Activated CD4-positive, alpha-beta memory T cell treated with anti-CD3 and anti-CD28 coated beads for 36 hours (primary cell): Measurements from ENCODE around the gene PRCD. TPM values are rescaled to one million over a fixed set of nuclear protein-coding genes. Genes with fewer than 3 reads are reported as not detected.
A peak's percentile ranks its signal among the peaks of the same experiment; 100 is the strongest.

Experiments
- CTCF ChIA-PET: fragments of 350-600 bp; sonication (Branson Sonifier 250); formaldehyde crosslinking; loops from one replicate; lab custom pipeline; 2021; ENCODE audit warnings: antibody characterized with exemption, inconsistent platforms; lab: Charles Lee
- POLR2A ChIA-PET: fragments of 350-600 bp; sonication (Branson Sonifier 250); formaldehyde crosslinking; loops from one replicate; lab custom pipeline; 2021; ENCODE audit warnings: antibody characterized with exemption; lab: Charles Lee
- DNase-seq: peaks from one replicate; pipeline ENCODE4 v3.0.0-alpha.2; 2020
- H3K27ac Mint-ChIP-seq: one replicate; pipeline ENCODE4 v1.8.0; 2021; ENCODE audit warnings: mixed read lengths
- H3K27me3 Mint-ChIP-seq: one replicate; pipeline ENCODE4 v1.8.0; 2021; ENCODE audit warnings: mixed read lengths
- H3K36me3 Mint-ChIP-seq: one replicate; pipeline ENCODE4 v1.8.0; 2021; ENCODE audit warnings: mixed read lengths
- H3K4me1 Mint-ChIP-seq: one replicate; pipeline ENCODE4 v1.8.0; 2021; ENCODE audit warnings: low read depth, mixed read lengths
- H3K4me3 Mint-ChIP-seq: one replicate; pipeline ENCODE4 v1.8.0; 2021; ENCODE audit warnings: mild to moderate bottlenecking, mixed read lengths
- H3K9me3 Mint-ChIP-seq: one replicate; pipeline ENCODE4 v1.8.0; 2021; ENCODE audit warnings: mixed read lengths
- intact Hi-C: fragments of 100-400 bp; cut with micrococcal nuclease; formaldehyde crosslinking; loops from one replicate; pipeline ENCODE4 v1.15.1; 2023
- total RNA-seq, 2 experiments: library from RNA; stranded (reverse); gene quantifications; one replicate each; pipeline ENCODE4 v1.2.3, GENCODE V29; 2021

The PRCD gene
- total RNA-seq, 2 experiments from 2014 or later, result not detected

DNA sequence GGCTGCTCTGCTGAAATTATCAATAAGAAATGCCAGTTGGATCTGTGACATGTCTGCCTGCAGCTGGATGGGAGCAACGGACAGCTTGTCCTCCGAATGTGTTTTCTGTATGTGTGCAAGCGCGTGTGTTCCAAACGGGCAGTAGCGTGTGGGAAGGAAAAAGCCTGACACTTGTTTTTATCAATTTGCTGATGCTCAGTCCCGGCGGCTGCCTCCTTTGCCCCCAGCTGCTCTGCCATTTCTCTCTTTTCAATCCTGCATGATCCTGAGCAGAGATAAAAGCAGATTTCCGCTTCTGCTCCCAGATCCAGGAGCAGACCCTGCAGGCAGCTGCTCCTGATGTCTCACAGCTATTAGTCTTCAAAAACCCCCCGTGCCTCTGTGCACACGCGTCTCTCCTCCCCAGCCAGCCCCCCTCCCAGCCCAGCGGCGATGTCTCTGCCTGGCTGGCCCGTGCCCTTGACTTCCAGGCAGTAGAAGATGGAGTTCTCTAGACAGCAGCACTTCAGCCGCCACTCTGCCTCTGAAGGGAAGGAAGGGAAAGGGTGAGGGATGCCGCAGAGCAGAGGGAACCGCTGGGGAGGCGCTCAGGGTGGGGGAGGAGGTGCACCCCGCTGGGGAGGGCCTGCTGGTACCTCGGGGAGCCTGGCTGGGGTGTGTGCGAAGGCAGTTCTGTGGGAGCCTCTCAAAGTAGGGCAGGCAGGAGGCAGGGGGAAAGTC, 4.1 kb downstream of the PRCD start:
- Mint-ChIP-seq H3K27ac (no peak overlapping the region), H3K27me3 (peaks cover 29% of the 10 kb centered on the region), H3K36me3 (no peaks in the 10 kb centered on the region), H3K4me3 (no peak overlapping the region), H3K9me3 (no peaks in the 10 kb centered on the region), H3K4me1 (no peaks in the 10 kb centered on the region)
- CTCF ChIA-PET, result interaction anchor here (4.3 kb wide), 1 partner anchor 21 kb away, joined by 36 read pairs; no protein-coding TSS in a partner anchor
- POLR2A ChIA-PET, result no interaction called here
- intact Hi-C loops, result no loop called here
- no peak for DNase-seq

DNA sequence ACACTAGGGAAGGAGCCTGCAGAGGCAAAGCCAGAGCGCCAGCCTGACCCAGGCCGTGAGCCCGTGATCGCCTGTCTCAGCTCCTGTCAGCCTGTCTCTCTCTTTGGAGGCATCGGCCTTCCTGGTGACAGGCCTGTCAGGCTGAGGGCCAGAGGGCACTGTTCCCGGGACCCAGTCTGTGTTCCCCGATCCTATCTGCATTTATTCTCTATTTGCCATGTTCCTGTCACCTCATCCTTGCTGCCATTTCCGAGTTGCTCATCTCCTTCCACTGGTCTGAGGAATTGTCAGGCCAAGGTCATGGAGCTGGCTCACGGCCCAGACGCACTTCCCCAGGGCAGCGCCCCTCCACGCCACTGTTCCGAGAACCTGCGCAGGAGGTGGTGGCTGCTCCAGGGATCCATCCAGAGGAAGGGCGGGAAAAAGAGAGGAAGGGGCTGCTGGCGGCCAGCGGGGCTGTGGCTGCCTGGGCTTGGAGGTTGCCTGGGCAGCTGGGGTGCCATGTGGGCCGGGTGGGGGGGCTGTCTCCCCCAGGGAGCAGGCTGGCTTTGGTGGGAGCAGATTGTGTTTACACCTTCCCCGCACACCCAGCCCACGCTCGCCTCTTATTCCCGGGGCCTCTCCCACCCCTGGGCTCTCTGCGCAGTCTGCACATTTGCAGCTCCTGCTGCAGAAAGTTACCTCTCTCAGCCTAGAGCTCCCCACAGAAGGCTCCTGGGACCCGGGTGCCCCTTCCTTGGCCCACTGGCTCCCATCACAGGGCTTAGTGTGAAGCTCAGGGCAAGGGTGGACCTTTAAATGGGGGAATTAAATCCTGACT, 4.9 kb downstream of the PRCD start:
- Mint-ChIP-seq H3K4me3 (no peak overlapping the region), H3K27me3 (peaks cover 21% of the 10 kb centered on the region), H3K4me1 (no peaks in the 10 kb centered on the region), H3K27ac (no peak overlapping the region), H3K9me3 (no peaks in the 10 kb centered on the region), H3K36me3 (no peaks in the 10 kb centered on the region)
- POLR2A ChIA-PET, result interaction anchor here (1.1 kb wide), 1 partner anchor 8 kb away, joined by 3 read pairs; no protein-coding TSS in a partner anchor
- DNase-seq, result no peak
- intact Hi-C loops, result no loop called here
- CTCF ChIA-PET, result interaction anchor here (1.0 to 4.3 kb wide), 3 partner anchors 15 to 79 kb away, joined by 4 to 36 read pairs (median 19); no protein-coding TSS in a partner anchor

DNA sequence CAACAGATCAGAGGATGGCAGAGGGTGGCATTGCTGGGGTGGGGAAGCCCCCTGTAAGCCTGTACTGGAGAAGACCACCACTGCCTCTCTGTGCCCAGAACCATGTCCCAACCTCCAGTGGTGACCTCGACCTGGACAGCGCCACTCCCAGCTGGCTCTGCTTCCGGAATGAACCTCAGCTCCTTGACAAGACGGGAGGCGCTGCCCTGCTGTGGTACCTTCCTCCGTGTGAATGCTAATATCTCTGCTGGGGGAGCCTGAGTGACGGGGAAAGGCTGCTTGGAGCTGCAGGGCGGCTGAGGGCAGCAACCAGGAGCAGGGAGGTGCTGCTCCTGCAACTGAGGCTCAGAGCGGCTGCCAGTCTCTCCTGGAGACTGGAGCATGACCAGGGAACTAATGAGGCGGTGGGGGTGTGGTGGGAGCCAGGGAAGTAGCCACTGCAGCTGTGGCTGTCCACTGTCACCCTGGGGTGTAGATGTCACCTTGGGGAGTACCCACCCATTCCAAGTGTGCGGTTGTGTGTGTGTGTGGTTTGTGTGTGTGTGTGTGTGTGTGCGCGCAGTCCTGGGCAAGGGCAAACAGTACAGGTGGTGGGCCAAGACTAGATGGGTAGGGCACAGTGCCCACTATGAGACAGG, 6.2 kb downstream of the PRCD start:
- POLR2A ChIA-PET, result interaction anchor here (1.1 kb wide), 1 partner anchor 10 kb away, joined by 3 read pairs; no protein-coding TSS in a partner anchor

DNA sequence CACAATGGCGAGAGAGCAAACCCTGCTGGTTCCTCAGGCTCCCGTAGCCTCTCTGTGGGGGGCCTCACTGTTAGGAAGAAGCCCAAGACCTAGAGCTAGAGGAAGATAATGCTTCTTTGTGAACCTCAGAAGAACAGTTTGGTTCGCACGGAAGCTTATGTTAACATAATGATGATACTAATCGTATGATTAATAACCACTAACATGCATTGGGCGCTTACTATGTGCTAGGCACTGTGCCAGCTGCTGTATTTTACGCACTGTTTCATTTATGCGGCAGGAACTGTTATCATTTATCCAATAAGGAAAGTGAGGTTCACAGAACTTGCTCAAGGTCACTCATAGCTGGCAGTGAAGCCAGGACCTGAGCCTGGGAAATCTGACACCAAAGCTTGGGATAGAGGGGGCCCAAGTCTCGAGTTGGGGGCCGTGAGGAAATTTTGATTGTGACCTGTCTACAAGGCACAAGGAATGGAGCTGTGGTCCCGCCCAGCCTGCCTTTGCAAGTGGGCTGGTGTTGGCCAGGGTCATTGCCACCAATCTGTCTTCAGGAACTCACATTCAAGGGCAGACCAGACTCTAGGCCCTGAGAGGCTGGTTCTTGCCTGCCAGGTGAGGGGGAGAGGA, 6.8 kb downstream of the PRCD start:
- Mint-ChIP-seq H3K36me3 (no peaks in the 10 kb centered on the region), H3K9me3 (no peaks in the 10 kb centered on the region), H3K27me3 (peaks cover 14% of the 10 kb centered on the region), H3K4me1 (no peaks in the 10 kb centered on the region), H3K27ac (no peak overlapping the region), H3K4me3 (no peak overlapping the region)
- ChIA-PET POLR2A (interaction anchor here (0.9 to 1.0 kb wide), 2 partner anchors 12 to 20 kb away, joined by 3 read pairs; no protein-coding TSS in a partner anchor), CTCF (interaction anchor here (1.0 to 4.3 kb wide), 8 partner anchors 11 to 80 kb away, joined by 3 to 36 read pairs (median 5); partner anchors contain the start of genes AANAT and ST6GALNAC2)
- no peak for DNase-seq
- intact Hi-C loops, result no loop called here

More for the DNA sequence above, 6.2 kb downstream of the PRCD start:
- no peaks in the 10 kb centered on the region for H3K36me3 Mint-ChIP-seq
- no peak for DNase-seq
- no peaks in the 10 kb centered on the region for H3K9me3 Mint-ChIP-seq
- H3K4me1 Mint-ChIP-seq, result no peaks in the 10 kb centered on the region
- intact Hi-C loops, result no loop called here
- H3K27ac Mint-ChIP-seq, result no peak overlapping the region
- peaks cover 17% of the 10 kb centered on the region for H3K27me3 Mint-ChIP-seq
- CTCF ChIA-PET, result interaction anchor here (1.0 to 4.3 kb wide), 7 partner anchors 11 to 78 kb away, joined by 3 to 36 read pairs (median 5); partner anchors contain the start of gene ST6GALNAC2
- H3K4me3 Mint-ChIP-seq, result no peak overlapping the region

DNA sequence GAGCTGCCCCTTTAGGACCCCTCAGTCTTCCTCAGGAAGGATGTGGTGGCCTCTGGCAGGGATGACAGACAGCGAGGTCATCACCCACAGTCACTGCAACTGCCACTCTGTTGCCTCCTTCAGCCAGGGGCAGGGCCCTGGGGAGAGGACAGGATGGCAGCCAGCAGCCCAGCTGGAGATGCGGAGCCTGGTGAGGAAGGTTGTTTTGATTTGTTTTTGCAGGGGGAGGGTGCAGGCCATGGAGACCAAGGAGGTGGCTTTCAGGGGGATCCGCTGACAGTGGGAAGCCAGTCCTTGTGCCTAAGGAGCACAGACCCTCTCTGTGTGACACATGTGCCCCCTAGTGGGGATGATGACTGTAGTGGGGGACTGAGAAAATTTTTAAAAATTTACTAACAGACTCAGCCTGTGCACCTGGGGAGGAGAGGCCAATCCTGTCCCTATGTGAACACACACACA, 7.4 kb downstream of the PRCD start:
- Mint-ChIP-seq H3K36me3 (no peaks in the 10 kb centered on the region), H3K4me1 (no peaks in the 10 kb centered on the region), H3K27ac (no peak overlapping the region), H3K9me3 (no peaks in the 10 kb centered on the region), H3K27me3 (peaks cover 11% of the 10 kb centered on the region), H3K4me3 (no peak overlapping the region)
- DNase-seq, result peak; percentile 48
- ChIA-PET CTCF (interaction anchor here (1.0 to 4.3 kb wide), 8 partner anchors 10 to 80 kb away, joined by 3 to 36 read pairs (median 5); partner anchors contain the start of genes AANAT and ST6GALNAC2), POLR2A (interaction anchor here (0.9 to 1.0 kb wide), 2 partner anchors 11 to 20 kb away, joined by 3 read pairs; no protein-coding TSS in a partner anchor)
- intact Hi-C loops, result no loop called here

DNA sequence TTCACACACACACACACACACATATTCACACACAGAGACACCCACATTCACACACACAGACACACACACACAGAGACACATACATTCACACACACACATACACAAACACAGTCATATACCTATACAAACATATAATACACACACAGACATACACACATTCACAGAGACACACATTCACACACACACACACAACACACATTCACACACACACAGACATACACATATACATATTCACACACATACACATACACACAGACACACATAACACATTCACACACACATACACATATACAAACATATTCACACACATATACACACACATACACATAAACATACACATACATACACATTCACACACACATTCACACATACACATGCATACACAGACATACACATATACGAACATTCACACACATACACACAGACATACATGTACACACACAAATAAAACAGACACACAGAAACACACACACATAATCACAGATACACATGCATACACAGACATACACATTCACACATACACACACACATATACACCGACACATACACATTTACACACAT, 7.9 kb downstream of the PRCD start:
- Mint-ChIP-seq H3K4me1 (no peaks in the 10 kb centered on the region), H3K9me3 (no peaks in the 10 kb centered on the region), H3K4me3 (no peak overlapping the region), H3K36me3 (no peaks in the 10 kb centered on the region), H3K27ac (no peak overlapping the region), H3K27me3 (peaks cover 9% of the 10 kb centered on the region)
- CTCF ChIA-PET, result interaction anchor here (1.0 to 4.3 kb wide), 5 partner anchors 10 to 81 kb away, joined by 3 to 36 read pairs (median 5); partner anchors contain the start of gene AANAT
- DNase-seq, result no peak
- POLR2A ChIA-PET, result interaction anchor here (1.0 kb wide), 1 partner anchor 10 kb away, joined by 3 read pairs; no protein-coding TSS in a partner anchor
- intact Hi-C loops, result no loop called here

DNA sequence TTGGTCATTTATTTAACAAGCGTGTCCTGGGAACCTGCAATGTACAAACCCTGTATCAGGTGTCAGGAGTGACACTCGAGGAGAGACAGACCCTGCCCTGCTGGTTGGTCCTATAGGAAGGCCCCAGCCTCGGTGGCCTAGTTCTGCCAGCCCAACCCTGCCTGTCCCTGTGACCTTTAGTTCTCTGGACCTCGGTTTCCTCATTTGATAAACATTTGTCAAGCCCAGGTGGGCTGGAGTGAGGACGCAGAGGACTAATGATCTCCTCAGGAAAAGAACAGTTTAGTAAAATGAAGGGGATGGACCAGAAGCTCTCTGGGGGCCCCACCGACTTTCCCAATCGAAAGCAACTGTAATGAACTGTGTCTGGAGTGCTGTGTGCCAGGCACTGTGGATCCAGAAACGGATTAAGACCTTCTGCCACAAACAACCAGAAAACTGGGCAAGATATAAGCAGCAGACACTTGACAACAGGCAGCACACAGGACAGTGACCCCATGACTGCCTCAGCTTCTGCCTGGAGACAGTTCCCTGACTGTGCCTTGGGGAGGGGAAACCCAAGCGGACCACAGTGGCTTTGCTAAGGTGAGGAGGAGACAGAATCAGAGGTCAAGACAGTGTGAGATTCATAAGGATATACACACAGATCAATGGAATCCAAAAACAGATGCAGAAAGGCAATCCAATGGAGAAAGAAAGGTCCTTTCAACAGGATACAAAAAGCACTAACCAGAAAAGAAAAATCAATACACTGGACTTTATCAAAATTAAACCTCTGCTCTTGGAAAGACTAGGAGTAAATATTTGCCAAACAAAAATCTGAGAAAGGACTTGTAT, 8.8 kb downstream of the PRCD start:
- peaks cover 7% of the 10 kb centered on the region for H3K27me3 Mint-ChIP-seq
- H3K4me3 Mint-ChIP-seq, result no peak overlapping the region
- ChIA-PET POLR2A (interaction anchor here (1.0 kb wide), 1 partner anchor 94 kb away, joined by 3 read pairs; no protein-coding TSS in a partner anchor), CTCF (interaction anchor here (0.8 to 1.1 kb wide), 2 partner anchors 9 to 75 kb away, joined by 3 to 4 read pairs; no protein-coding TSS in a partner anchor)
- no peaks in the 10 kb centered on the region for H3K9me3 Mint-ChIP-seq
- DNase-seq, result no peak
- no peaks in the 10 kb centered on the region for H3K4me1 Mint-ChIP-seq
- no peaks in the 10 kb centered on the region for H3K36me3 Mint-ChIP-seq
- intact Hi-C loops, result no loop called here
- no peak overlapping the region for H3K27ac Mint-ChIP-seq

DNA sequence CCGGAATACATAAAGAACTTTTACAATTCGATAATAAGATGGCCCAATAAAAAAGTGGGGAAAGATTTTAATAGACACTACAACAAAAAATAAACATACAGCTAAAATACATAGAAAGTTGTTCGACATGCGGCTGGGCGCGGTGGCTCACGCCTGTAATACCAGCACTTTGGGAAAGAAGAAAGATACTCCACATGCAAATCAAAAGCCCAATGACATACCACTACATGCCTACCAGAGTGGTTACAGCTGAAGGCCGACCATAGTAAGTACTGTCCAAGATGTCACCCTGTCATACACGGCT, 9.3 kb downstream of the PRCD start:
- no peak overlapping the region for H3K4me3 Mint-ChIP-seq
- no peaks in the 10 kb centered on the region for H3K36me3 Mint-ChIP-seq
- peaks cover 2% of the 10 kb centered on the region for H3K27me3 Mint-ChIP-seq
- H3K4me1 Mint-ChIP-seq, result no peaks in the 10 kb centered on the region
- H3K27ac Mint-ChIP-seq, result no peak overlapping the region
- ChIA-PET POLR2A (interaction anchor here (1.0 kb wide), 1 partner anchor 93 kb away, joined by 3 read pairs; no protein-coding TSS in a partner anchor), CTCF (interaction anchor here (0.8 to 1.1 kb wide), 2 partner anchors 9 to 74 kb away, joined by 3 to 4 read pairs; no protein-coding TSS in a partner anchor)
- intact Hi-C loops, result no loop called here
- H3K9me3 Mint-ChIP-seq, result no peaks in the 10 kb centered on the region
- no peak for DNase-seq

DNA sequence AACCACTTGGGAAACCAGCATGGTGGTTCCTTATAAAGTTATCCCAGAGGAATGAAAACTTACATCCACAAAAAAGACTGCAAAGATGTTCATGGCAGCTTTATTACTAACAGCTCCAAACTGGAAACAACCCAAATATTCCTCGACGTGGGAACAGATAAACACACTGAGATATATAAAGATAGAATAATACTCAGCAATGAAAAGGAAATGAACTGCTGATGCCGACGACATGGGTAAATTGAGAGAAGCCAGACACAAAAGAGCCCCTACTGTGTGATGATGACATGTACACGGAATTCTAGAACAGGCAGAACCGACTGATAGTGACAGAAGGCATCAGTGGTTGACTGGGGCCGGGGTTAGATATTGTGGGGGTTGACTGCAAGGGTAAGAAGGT, 9.7 kb downstream of the PRCD start:
- no peak for DNase-seq
- H3K27me3 Mint-ChIP-seq, result peaks cover 2% of the 10 kb centered on the region
- no peaks in the 10 kb centered on the region for H3K9me3 Mint-ChIP-seq
- no peak overlapping the region for H3K4me3 Mint-ChIP-seq
- no peaks in the 10 kb centered on the region for H3K4me1 Mint-ChIP-seq
- ChIA-PET POLR2A (interaction anchor here (1.0 kb wide), 1 partner anchor 93 kb away, joined by 3 read pairs; no protein-coding TSS in a partner anchor), CTCF (interaction anchor here (0.6 to 1.1 kb wide), 3 partner anchors 74 to 628 kb away, joined by 3 to 4 read pairs (median 4); no protein-coding TSS in a partner anchor)
- no peak overlapping the region for H3K27ac Mint-ChIP-seq
- no peaks in the 10 kb centered on the region for H3K36me3 Mint-ChIP-seq
- intact Hi-C loops, result no loop called here
